Measurements from ENCODE around the gene GALNT15. TPM values are rescaled to one million over a fixed set of nuclear protein-coding genes. Genes with fewer than 3 reads are reported as not detected.

The GALNT15 gene
- total and polyA plus RNA-seq, 7 donors, result 1.2 to 211 (median 36.6) TPM

DNA sequence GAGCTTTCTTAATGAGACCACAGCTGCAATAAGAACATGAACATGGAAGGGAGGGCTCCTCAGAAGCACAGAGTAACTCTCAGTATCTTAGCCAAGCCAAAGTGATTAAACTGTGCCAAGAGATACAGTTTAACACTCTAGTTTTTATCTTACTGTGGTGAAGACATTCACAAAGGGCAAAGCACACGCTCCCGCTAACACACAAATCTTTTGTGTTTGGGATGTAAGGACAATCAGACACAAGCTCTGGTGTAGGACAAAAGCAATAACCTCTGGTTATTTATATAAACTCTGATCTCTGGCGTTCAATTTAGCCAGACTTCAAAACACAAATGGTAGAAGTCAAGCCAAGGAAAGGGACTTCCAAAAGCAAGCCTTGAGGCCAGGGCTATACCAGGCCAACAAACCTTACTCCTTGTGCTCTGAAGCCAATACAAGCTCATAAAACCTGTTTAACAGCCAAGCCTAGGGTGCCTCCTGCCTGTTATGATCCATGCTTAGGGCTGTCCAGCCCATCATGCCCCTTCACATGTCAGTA, 62.4 kb downstream of the GALNT15 start:
- H3K9me3 ChIP-seq, result no peaks in the 10 kb centered on the region
- TF ChIP-seq, protein P1, sequence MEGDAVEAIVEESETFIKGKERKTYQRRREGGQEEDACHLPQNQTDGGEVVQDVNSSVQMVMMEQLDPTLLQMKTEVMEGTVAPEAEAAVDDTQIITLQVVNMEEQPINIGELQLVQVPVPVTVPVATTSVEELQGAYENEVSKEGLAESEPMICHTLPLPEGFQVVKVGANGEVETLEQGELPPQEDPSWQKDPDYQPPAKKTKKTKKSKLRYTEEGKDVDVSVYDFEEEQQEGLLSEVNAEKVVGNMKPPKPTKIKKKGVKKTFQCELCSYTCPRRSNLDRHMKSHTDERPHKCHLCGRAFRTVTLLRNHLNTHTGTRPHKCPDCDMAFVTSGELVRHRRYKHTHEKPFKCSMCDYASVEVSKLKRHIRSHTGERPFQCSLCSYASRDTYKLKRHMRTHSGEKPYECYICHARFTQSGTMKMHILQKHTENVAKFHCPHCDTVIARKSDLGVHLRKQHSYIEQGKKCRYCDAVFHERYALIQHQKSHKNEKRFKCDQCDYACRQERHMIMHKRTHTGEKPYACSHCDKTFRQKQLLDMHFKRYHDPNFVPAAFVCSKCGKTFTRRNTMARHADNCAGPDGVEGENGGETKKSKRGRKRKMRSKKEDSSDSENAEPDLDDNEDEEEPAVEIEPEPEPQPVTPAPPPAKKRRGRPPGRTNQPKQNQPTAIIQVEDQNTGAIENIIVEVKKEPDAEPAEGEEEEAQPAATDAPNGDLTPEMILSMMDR (IDR thresholded peaks at IDR 0.05), result no peak
- TF ChIP-seq POLR2AphosphoS5 (IDR thresholded peaks at IDR 0.05) (no peak), POLR2A (IDR thresholded peaks at IDR 0.05) (no peak), EP300 (IDR thresholded peaks at IDR 0.05) (no peak)
- 60 to 87% methylated on average over 3 of the region's 3 CpGs for WGBS, 2 donors
- DNase-seq, result no peak
- intact Hi-C loops (cut with DNase I), result no loop called here
- no peaks in the 10 kb centered on the region for H3K36me3 ChIP-seq
- peaks cover 0 to 8% (median 0%) of the 10 kb centered on the region in 4 donors for H3K4me1 ChIP-seq
- H3K4me3 ChIP-seq, result no peak overlapping the region
- no peak overlapping the region for H3K27ac ChIP-seq
- H3K27me3 ChIP-seq, result no peaks in the 10 kb centered on the region

DNA sequence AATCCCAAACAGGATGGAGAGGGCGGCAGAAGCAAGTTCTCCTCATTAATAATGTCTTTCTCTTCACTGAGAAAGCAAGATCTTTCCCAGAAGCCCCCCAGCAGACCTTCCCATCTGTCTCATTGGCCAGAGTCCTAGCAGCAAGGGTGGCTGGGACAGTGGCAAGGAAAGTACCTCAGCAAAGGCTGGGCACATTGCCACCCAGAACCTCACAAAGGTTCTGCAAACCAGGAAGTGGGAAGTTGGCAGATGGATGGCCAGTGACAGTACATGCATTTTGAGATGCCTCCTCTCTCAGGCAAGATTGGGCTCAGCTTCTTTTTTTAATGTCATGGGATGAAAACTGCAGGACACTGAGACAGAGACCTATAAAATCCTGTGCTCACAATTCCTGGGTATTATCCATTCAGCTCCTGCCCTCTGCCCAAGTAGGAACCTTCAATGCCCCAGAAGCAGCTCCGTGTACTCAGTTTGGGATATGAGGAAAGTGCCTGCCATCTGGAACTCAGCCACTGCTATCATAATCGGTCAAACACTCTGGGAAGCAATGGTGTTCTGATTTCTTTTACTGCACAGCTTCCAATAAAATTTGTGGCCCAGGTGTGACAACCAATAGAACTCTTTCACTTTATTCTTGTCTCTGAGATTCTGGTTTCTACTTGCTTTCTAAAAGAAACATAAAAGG, 64.7 kb downstream of the GALNT15 start:
- Histone ChIP-seq H3K27me3 (no peaks in the 10 kb centered on the region), H3K27ac (peak overlapping the region in 1 of 4 donors; percentile 55), H3K36me3 (no peaks in the 10 kb centered on the region), H3K4me1 (peaks cover 0 to 10% (median 2%) of the 10 kb centered on the region in 4 donors), H3K9me3 (no peaks in the 10 kb centered on the region), H3K4me3 (no peak overlapping the region)
- TF ChIP-seq EP300 (IDR thresholded peaks at IDR 0.05) (no peak), POLR2AphosphoS5 (IDR thresholded peaks at IDR 0.05) (no peak), POLR2A (IDR thresholded peaks at IDR 0.05) (no peak)
- TF ChIP-seq, protein P1 (IDR thresholded peaks at IDR 0.05), result no peak
- WGBS, 2 donors, result 48 to 66% methylated on average over 3 of the region's 3 CpGs
- DNase-seq, result no peak
- intact Hi-C loops (cut with DNase I), result no loop called here

DNA sequence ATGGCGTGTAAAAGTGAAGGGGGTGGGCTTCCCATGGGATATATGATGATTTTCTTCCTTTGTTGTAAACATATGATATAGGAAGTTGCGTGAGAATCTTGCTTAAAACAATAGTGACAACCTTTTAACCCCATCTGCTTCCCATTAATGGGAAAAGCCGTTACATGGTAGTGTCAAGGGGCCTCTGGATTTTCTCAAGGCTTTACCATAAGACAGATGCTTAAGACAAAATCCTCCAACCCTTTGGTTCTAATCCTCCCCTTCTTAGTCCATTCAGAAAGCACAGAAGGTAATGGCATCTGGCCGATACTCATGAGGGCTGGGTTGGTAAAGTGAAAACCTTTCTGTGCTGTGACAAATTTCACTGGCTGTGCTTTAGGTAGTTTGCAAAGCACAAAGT, 65.3 kb downstream of the GALNT15 start:
- H3K27me3 ChIP-seq, result no peaks in the 10 kb centered on the region
- DNase-seq, result no peak
- no peak overlapping the region for H3K4me3 ChIP-seq
- H3K9me3 ChIP-seq, result no peaks in the 10 kb centered on the region
- TF ChIP-seq, protein P1 (IDR thresholded peaks at IDR 0.05), result no peak
- TF ChIP-seq EP300 (IDR thresholded peaks at IDR 0.05) (no peak), POLR2A (IDR thresholded peaks at IDR 0.05) (no peak), POLR2AphosphoS5 (IDR thresholded peaks at IDR 0.05) (no peak)
- H3K4me1 ChIP-seq, result peaks cover 0 to 15% (median 4%) of the 10 kb centered on the region in 4 donors
- intact Hi-C loops (cut with DNase I), result no loop called here
- 78 to 81% methylated on average over 4 of the region's 4 CpGs for WGBS, 2 donors
- peak overlapping the region in 1 of 4 donors; percentile 55 for H3K27ac ChIP-seq
- H3K36me3 ChIP-seq, result no peaks in the 10 kb centered on the region

DNA sequence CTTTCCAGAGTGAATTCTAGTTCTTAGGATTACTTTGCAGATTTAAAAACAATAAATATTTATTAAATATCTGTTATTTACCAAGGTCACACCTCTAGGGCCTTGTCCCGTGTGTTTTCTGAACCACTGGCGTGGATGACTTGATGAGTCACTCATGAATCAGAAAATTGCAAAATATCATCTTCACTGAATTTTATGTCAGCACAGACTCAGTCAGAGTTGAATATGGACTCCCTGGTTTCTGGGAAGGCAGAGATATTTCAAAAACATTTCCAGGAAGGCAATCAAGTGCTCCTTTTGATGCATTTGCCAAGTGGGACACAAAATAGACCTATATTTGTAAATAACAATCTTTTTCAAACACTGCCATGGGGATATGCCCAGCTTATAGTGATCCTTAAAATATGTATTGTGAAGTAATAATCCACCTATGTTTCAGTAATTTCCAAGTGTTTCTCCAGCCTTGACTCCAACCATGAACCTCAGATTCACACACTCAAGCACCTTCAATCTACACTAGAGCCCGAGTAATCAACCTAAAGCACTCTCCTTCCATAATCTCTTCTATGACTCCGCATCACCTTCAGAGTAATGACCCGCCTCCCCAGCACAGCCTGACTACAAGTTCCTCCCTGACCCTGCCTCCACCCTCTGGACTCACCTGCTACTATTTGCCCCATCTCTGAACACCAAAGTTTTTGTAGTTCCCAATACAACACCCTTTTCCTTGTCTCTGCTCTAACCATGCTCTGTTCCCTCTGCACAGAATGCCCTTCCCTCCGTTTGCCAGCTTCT, 65.9 kb downstream of the GALNT15 start:
- Histone ChIP-seq H3K4me1 (peaks cover 0 to 21% (median 4%) of the 10 kb centered on the region in 4 donors), H3K9me3 (no peaks in the 10 kb centered on the region), H3K36me3 (no peaks in the 10 kb centered on the region), H3K27me3 (no peaks in the 10 kb centered on the region), H3K27ac (peak overlapping the region in 1 of 4 donors; percentile 55), H3K4me3 (no peak overlapping the region)
- TF ChIP-seq POLR2AphosphoS5 (IDR thresholded peaks at IDR 0.05) (peak in 3 of 4 donors; percentile 10 to 46 (median 25)), EP300 (IDR thresholded peaks at IDR 0.05) (no peak)
- no peak for DNase-seq
- WGBS, 2 donors, result 78 to 81% methylated on average over 6 of the region's 6 CpGs
- intact Hi-C loops (cut with DNase I), result no loop called here

DNA sequence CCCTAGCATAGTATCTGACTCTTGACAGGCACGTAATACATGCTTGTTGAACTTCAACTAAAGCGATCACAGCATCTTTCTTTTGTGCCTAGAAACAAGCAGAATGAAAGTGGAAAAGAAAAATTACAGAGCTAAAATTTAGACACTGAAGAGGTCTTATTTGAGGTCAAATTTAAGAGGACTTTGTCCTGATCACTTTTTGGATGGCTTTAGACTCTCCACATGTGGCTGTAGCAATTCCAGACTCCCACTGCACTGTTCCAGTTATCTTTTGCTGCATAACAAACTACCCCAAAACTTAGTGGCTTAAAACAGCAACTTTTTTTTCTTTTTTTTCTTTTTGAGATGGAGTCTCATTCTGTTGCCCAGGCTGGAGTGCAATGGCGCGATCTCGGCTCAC, 66.7 kb downstream of the GALNT15 start:
- intact Hi-C loops (cut with DNase I), result no loop called here
- no peaks in the 10 kb centered on the region for H3K9me3 ChIP-seq
- peak overlapping the region in 1 of 4 donors; percentile 55 for H3K27ac ChIP-seq
- peaks cover 0 to 21% (median 4%) of the 10 kb centered on the region in 4 donors for H3K4me1 ChIP-seq
- H3K4me3 ChIP-seq, result no peak overlapping the region
- TF ChIP-seq EP300 (IDR thresholded peaks at IDR 0.05), result no peak
- no peak for TF ChIP-seq POLR2A (IDR thresholded peaks at IDR 0.05)
- TF ChIP-seq, protein P1 (IDR thresholded peaks at IDR 0.05), result no peak
- TF ChIP-seq POLR2AphosphoS5 (IDR thresholded peaks at IDR 0.05), result no peak
- no peaks in the 10 kb centered on the region for H3K27me3 ChIP-seq
- 97% methylated on average over 5 of the region's 5 CpGs for WGBS, 2 donors
- no peak for DNase-seq
- H3K36me3 ChIP-seq, result no peaks in the 10 kb centered on the region

All from sigmoid colon (tissue), 7 donors.